Measurements from ENCODE around the gene RANGAP1.

RANGAP1 gene

GRCh38 chr22:41327124-41327523 lies 41.1 kb upstream of the RANGAP1 start:
- Histone ChIP-seq H2AFZ (ENCODE audit: low read length) (no peak overlapping the region), H3F3A (ENCODE audit: low read depth) (no peaks in the 10 kb centered on the region), H3K4me2 (ENCODE audit: low read depth, low read length, poor library complexity, severe bottlenecking) (no peak overlapping the region), H3K9ac (ENCODE audit: low read depth, low read length, poor library complexity, severe bottlenecking) (no peak overlapping the region), H3K4me1 (ENCODE audit: insufficient read depth, low read length, poor library complexity, severe bottlenecking) (no peaks in the 10 kb centered on the region), H3K9me2 (replicated peaks; ENCODE audit: low read depth, low read length) (no peaks in the 10 kb centered on the region), H4K20me1 (ENCODE audit: insufficient read depth, low read length, poor library complexity, severe bottlenecking) (no peaks in the 10 kb centered on the region), H3K27me3 (ENCODE audit: insufficient read depth, low read length, poor library complexity, severe bottlenecking) (no peaks in the 10 kb centered on the region), H3K9me3 (ENCODE audit: insufficient read depth, low read depth, low read length) (no peaks in the 10 kb centered on the region), H3K36me3 (ENCODE audit: insufficient read depth, low read length) (peaks cover 73% of the 10 kb centered on the region; the same call in 1 of the 2 replicates), H3K79me2 (ENCODE audit: insufficient read depth, low read length) (no peaks in the 10 kb centered on the region), H3K4me3 (ENCODE audit: low read length, poor library complexity, severe bottlenecking) (no peak overlapping the region)
- TF ChIP-seq EZH2phosphoT487 (IDR thresholded peaks at IDR 0.05; ENCODE audit: borderline replicate concordance): no peak
- no peak for TF ChIP-seq CTCF (conservative IDR thresholded peaks at IDR 0.05; ENCODE audit: low read length)

GRCh38 chr22:41324821-41325528 lies 39.0 kb upstream of the RANGAP1 start:
- no peak overlapping the region for H3K9ac ChIP-seq (ENCODE audit: low read depth, low read length, poor library complexity, severe bottlenecking)
- H3K4me1 ChIP-seq (ENCODE audit: insufficient read depth, low read length, poor library complexity, severe bottlenecking): no peaks in the 10 kb centered on the region
- no peak for TF ChIP-seq EZH2phosphoT487 (IDR thresholded peaks at IDR 0.05; ENCODE audit: borderline replicate concordance)
- TF ChIP-seq CTCF (conservative IDR thresholded peaks at IDR 0.05; ENCODE audit: low read length): no peak
- no peak overlapping the region for H3K4me2 ChIP-seq (ENCODE audit: low read depth, low read length, poor library complexity, severe bottlenecking)
- no peaks in the 10 kb centered on the region for H3K27me3 ChIP-seq (ENCODE audit: insufficient read depth, low read length, poor library complexity, severe bottlenecking)
- no peaks in the 10 kb centered on the region for H3K79me2 ChIP-seq (ENCODE audit: insufficient read depth, low read length)
- no peaks in the 10 kb centered on the region for H3F3A ChIP-seq (ENCODE audit: low read depth)
- no peak overlapping the region for H3K4me3 ChIP-seq (ENCODE audit: low read length, poor library complexity, severe bottlenecking)
- peaks cover 63% of the 10 kb centered on the region; the same call in 1 of the 2 replicates for H3K36me3 ChIP-seq (ENCODE audit: insufficient read depth, low read length)
- H3K9me2 ChIP-seq (replicated peaks; ENCODE audit: low read depth, low read length): no peaks in the 10 kb centered on the region
- H4K20me1 ChIP-seq (ENCODE audit: insufficient read depth, low read length, poor library complexity, severe bottlenecking): peaks cover 4% of the 10 kb centered on the region
- H3K9me3 ChIP-seq (ENCODE audit: insufficient read depth, low read depth, low read length): no peaks in the 10 kb centered on the region
- H2AFZ ChIP-seq (ENCODE audit: low read length): no peak overlapping the region

- Histone ChIP-seq H3K4me1 (ENCODE audit: insufficient read depth, low read length, poor library complexity, severe bottlenecking) (no peaks in the 10 kb centered on the region), H3K4me3 (ENCODE audit: low read length, poor library complexity, severe bottlenecking) (no peak overlapping the region), H3K4me2 (ENCODE audit: low read depth, low read length, poor library complexity, severe bottlenecking) (no peak overlapping the region), H2AFZ (ENCODE audit: low read length) (no peak overlapping the region), H3K9me2 (replicated peaks; ENCODE audit: low read depth, low read length) (no peaks in the 10 kb centered on the region), H4K20me1 (ENCODE audit: insufficient read depth, low read length, poor library complexity, severe bottlenecking) (peaks cover 4% of the 10 kb centered on the region), H3K27me3 (ENCODE audit: insufficient read depth, low read length, poor library complexity, severe bottlenecking) (no peaks in the 10 kb centered on the region), H3F3A (ENCODE audit: low read depth) (no peaks in the 10 kb centered on the region), H3K9me3 (ENCODE audit: insufficient read depth, low read depth, low read length) (no peaks in the 10 kb centered on the region), H3K79me2 (ENCODE audit: insufficient read depth, low read length) (peaks cover 22% of the 10 kb centered on the region; the same call in 1 of the 2 replicates), H3K36me3 (ENCODE audit: insufficient read depth, low read length) (peaks cover 29% of the 10 kb centered on the region; the same call in 1 of the 2 replicates), H3K9ac (ENCODE audit: low read depth, low read length, poor library complexity, severe bottlenecking) (no peak overlapping the region)
- TF ChIP-seq CTCF (conservative IDR thresholded peaks at IDR 0.05; ENCODE audit: low read length) (no peak), EZH2phosphoT487 (IDR thresholded peaks at IDR 0.05; ENCODE audit: borderline replicate concordance) (no peak)
Observed at GRCh38 chr22:41320416-41321240, 34.6 kb upstream of the RANGAP1 start.
